ACHN (cell line): Measurements from ENCODE around the gene ORC6.

ENCODE experiments used
- DNase-seq: peaks from one replicate; pipeline ENCODE4 v3.0.0-alpha.2; 2015
- in situ Hi-C: cut with HindIII; loops from 2 replicates; pipeline ENCODE4 v1.10.0; 2017; ENCODE audit warnings: low sequenced_read_pairs, low pct_ligation_motif_present, low pct_unique_long_range_greater_than_20kb

The ORC6 gene

GRCh38 chr16:46727630-46728029, 38.2 kb downstream of the ORC6 start:
- no peak for DNase-seq
- in situ Hi-C loops: no loop called here

GRCh38 chr16:46728806-46729205, 39.3 kb downstream of the ORC6 start:
- in situ Hi-C loops: no loop called here
- no peak for DNase-seq

GRCh38 chr16:46729326-46729995, 40.0 kb downstream of the ORC6 start:
- DNase-seq: no peak
- in situ Hi-C loops: no loop called here

- DNase-seq: no peak
- in situ Hi-C loops: no loop called here
Observed at GRCh38 chr16:46730126-46730525, 40.7 kb downstream of the ORC6 start.

- in situ Hi-C loops: no loop called here
- no peak for DNase-seq
Observed at GRCh38 chr16:46730801-46731690, 41.6 kb downstream of the ORC6 start.

- no peak for DNase-seq
- in situ Hi-C loops: no loop called here
Observed at GRCh38 chr16:46731691-46732555, 42.5 kb downstream of the ORC6 start.

- no peak for DNase-seq
- in situ Hi-C loops: no loop called here
Observed at GRCh38 chr16:46732561-46732960, 43.1 kb downstream of the ORC6 start.

- in situ Hi-C loops: no loop called here
- DNase-seq: no peak
Observed at GRCh38 chr16:46733319-46733830, 43.9 kb downstream of the ORC6 start.

GRCh38 chr16:46736695-46737094, 47.2 kb downstream of the ORC6 start:
- in situ Hi-C loops: no loop called here
- DNase-seq: no peak

- no peak for DNase-seq
- in situ Hi-C loops: no loop called here
Observed at GRCh38 chr16:46737621-46738214, 48.3 kb downstream of the ORC6 start.

- DNase-seq: no peak
- in situ Hi-C loops: no loop called here
Observed at GRCh38 chr16:46739934-46740333, 50.5 kb downstream of the ORC6 start.

- in situ Hi-C loops: no loop called here
- no peak for DNase-seq
Observed at GRCh38 chr16:46743232-46743719, 53.8 kb downstream of the ORC6 start.

- no peak for DNase-seq
- in situ Hi-C loops: no loop called here
Observed at GRCh38 chr16:46745617-46746016, 56.2 kb downstream of the ORC6 start.

- in situ Hi-C loops: no loop called here
- DNase-seq: no peak
Observed at GRCh38 chr16:46746821-46747776, 57.6 kb downstream of the ORC6 start.
